ENCODE results near the gene PRTFDC1.

PRTFDC1 gene

GRCh38 chr10:24882047-24882698 lies 70.2 kb downstream of the PRTFDC1 start:
- H3K27ac ChIP-seq, result no peak overlapping the region
- no peak for TF ChIP-seq CTCF (conservative IDR thresholded peaks at IDR 0.05)

DNA sequence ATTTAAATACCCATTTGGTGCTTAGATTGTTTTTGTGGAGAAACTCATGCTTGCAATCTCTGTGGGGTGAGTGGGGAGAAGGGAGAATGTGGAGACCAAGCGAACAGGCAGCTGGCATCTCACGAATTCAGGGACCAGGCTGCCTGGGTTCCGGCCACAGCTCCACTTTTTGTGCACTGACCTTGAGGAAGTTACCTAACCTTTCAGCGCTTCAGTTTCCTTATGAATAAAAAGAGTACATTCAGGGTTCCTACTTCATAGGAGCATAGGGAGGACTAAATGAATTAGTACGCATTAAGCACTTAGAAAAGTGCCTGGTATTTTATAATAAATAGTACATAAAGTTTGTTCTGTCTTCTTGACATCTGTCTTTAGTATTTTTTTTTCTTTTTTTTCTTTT lies 72.5 kb downstream of the PRTFDC1 start:
- no peak for TF ChIP-seq CTCF (conservative IDR thresholded peaks at IDR 0.05)
- H3K27ac ChIP-seq, result no peak overlapping the region

GRCh38 chr10:24874133-24874532 lies 78.3 kb downstream of the PRTFDC1 start:
- no peak overlapping the region for H3K27ac ChIP-seq
- TF ChIP-seq CTCF (conservative IDR thresholded peaks at IDR 0.05), result no peak

GRCh38 chr10:24873281-24873683 lies 79.1 kb downstream of the PRTFDC1 start:
- no peak for TF ChIP-seq CTCF (conservative IDR thresholded peaks at IDR 0.05)
- no peak overlapping the region for H3K27ac ChIP-seq

- TF ChIP-seq CTCF (conservative IDR thresholded peaks at IDR 0.05), result no peak
- no peak overlapping the region for H3K27ac ChIP-seq
Observed at GRCh38 chr10:24872790-24873182, 79.6 kb downstream of the PRTFDC1 start.

DNA sequence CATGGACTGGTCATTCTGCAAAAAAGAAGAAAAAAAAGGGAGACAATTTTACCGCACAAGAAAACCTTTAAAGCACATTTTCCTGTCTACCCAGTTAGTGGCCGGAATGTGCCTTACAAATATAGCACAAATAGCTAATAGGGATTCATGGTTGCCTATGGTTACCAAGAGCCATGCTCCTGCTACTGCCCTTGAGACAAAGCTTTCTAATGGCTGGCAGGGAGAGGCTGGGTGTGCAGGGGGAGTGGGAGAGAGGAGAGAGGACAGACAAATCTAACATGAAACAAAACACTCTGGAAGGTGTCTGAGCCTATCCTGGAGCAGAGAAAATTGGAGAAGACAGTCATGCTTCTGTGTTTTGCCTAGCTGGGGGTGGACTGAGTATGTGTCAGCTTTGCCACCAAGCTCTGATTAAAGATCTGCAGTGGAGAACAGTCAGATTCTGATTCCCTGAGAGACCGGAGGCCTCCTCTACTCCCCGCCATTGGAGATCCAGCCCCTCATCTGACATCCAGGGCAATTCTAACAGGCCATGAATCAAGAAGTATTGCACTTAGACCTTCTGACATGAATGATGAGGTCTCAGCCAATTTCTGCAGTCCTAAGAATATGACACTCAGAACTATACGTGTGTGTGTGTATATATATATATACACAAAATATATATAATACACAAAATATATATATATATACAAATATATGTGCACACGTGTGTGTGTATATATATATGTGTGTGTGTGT lies 80.2 kb downstream of the PRTFDC1 start:
- TF ChIP-seq CTCF (conservative IDR thresholded peaks at IDR 0.05), result no peak
- no peak overlapping the region for H3K27ac ChIP-seq

DNA sequence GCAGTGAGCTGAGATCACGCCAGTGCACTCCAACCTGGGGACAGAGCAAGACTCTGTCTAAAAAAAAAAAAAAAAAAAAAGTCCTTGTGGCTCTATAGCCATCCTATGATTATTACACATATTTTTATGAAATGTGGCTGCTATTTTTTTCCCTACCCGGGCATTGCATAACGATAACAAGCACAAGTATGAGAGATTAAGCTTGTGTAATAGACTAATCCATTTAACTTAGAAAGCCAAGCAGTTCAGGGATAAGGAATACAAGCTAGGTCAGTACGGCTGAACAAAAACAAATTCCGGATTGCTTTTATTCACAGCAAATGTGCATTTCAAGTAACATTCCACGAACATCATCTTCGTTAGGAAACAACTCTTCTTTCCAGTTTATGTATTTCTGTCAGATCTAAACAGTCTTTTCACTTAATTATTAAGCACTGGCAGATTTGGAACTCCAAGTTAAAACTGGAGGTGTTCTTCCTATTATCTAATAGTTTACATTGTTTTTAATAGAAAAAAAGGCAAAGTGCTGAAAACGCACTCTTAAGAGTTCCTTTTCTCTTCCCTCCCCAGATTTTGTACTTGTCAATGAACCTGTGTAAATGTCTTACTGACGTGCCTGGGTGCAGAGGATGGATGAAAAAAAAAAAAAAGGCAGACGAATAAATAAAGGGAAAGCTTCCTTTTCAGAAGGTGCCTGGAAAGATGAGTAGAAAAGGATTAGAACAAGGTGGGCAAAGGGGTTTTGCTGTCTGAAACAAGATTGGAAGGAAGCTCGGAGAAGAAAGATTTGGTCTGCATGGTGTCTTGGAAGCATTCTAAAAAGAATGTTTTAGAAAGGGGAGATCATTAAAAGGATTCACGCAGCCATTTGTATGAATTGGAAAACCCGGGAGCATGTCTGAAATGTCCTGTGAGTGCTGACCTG lies 81.1 kb downstream of the PRTFDC1 start:
- no peak overlapping the region for H3K27ac ChIP-seq
- TF ChIP-seq CTCF (conservative IDR thresholded peaks at IDR 0.05), result no peak
